ENCODE measurements around the gene INHBB. TPM values are rescaled to one million over a fixed set of nuclear protein-coding genes. Genes with fewer than 3 reads are reported as not detected.

The INHBB gene
- polyA plus RNA-seq, 2 of the 4 experiments (the other 2 are of a cell fraction): 7.2 to 25.3 TPM

DNA sequence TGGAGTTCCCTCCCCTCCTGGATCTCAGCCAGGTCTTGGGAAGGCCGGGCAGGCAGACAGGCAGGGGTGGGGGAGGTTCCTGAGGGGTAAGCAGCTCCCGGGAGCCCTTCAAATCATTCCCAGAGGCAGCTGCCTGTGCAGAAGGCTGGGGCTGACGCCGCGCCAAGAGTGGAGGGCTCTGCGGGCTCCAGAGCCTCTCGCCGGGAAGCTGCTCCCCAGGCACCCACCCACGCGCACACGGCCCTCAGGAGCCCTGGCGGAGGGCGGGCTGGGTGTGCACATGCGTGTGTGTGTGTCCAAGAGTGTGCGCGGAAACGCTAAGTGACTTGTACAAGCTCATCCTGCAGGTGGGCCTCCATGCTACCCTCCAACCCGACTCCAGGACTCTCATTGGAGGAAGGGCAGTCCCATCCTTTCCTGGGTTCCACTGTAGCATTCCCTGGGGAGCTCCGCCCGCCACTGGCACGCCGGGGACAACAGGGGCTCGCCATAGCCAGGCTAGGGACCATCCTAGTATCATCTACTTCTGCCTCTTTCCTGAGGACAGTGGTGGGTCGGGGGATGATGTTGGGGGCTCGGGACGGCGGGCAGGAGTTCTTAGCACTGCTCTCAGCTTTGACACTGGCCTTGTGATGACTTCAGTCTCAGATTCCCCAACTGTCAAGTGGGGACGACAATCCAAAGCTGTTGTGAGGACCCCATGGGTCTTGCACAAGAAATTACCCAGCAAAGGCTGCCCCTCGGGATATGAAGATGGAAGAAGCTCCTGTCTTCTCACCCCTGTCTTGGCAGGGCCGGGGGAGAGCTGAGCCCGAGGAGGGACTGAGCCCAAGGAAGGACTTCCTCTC lies 50.3 kb downstream of the INHBB start (continued):
- TF ChIP-seq ESRRA (IDR thresholded peaks at IDR 0.05; ENCODE audit: borderline replicate concordance, low read length): no peak
- no peak for TF ChIP-seq JUNB (IDR thresholded peaks at IDR 0.05)
- TF ChIP-seq, protein P1, sequence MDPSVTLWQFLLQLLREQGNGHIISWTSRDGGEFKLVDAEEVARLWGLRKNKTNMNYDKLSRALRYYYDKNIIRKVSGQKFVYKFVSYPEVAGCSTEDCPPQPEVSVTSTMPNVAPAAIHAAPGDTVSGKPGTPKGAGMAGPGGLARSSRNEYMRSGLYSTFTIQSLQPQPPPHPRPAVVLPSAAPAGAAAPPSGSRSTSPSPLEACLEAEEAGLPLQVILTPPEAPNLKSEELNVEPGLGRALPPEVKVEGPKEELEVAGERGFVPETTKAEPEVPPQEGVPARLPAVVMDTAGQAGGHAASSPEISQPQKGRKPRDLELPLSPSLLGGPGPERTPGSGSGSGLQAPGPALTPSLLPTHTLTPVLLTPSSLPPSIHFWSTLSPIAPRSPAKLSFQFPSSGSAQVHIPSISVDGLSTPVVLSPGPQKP (IDR thresholded peaks at IDR 0.05; ENCODE audit: low read depth, low read length): no peak
- TF ChIP-seq NR3C1 (IDR thresholded peaks at IDR 0.05): no peak
- TF ChIP-seq RFX5 (IDR thresholded peaks at IDR 0.05): no peak
- TF ChIP-seq SREBF2 (IDR thresholded peaks at IDR 0.05): no peak
- no peak for TF ChIP-seq GATA3 (IDR thresholded peaks at IDR 0.05; ENCODE audit: borderline replicate concordance)

DNA sequence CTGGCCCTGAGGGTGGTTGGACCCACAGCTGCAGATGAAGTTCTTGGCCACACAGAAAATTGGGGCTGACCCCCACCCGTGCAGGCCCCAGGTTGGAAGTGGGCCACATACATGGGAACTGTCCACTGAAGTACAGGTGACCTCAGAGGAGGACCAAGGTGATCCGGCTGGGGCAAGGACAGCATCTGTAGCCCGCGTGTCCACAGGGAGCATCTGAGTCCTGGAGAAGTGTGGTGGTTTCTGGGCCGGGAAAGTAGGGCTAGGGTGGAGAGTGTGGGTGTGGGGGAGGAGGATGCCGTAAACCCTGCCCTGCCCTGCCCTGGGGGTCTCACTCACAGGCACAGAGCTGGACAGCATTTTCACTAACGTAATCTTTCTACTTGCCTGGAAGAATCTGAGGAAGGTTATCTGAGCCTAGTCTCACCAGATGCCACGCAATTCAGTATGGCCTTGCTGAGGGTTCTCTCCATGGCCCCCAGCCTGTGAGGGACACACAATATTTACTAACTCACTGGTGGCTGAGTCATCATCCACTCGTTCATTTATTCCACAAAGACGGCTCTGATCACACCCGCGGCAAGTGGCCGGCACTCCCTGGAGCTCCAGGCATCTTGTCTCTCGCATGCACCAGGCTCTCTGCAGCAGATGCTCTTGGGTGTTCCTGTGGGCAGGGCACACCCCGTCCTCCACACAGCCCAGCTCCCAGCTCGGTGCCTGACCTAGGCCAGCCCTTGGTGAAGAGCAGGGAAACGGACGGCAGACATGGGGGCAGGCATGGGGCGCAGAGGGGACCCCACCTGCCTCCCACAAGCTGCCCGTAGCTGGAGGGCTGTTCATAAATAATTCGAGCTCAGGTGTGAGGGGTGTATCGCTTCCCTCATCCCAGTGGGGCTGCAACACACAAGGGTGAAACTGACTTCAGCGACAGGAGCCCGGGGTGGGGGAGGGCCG lies 51.2 kb downstream of the INHBB start:
- peak; percentile 74 to 84 for DNase-seq (ENCODE audit: low read depth in 1 of 2, low spot score in 1 of 2)
- Histone ChIP-seq H3K4me3 (no peak overlapping the region), H3K4me2 (peak overlapping the region; percentile 65), H3K27ac (peak overlapping the region; percentile 87 to 98), H3K9me3 (no peaks in the 10 kb centered on the region), H3K4me1 (peaks cover 56% of the 10 kb centered on the region)
- ChIA-PET POLR2A (interaction anchor here (0.6 kb wide), 1 partner anchor 53 kb away, joined by 5 read pairs; no protein-coding TSS in a partner anchor), CTCF (interaction anchor here (0.9 to 1.3 kb wide), 5 partner anchors 12 to 283 kb away, joined by 3 to 6 read pairs (median 4); no protein-coding TSS in a partner anchor)
- WGBS (ENCODE audit: missing lambda C conversion rate): 35% methylated on average over 16 of the region's 25 CpGs
- peak; percentile 37 to 59 for ATAC-seq
- no peak for FAIRE-seq
- TF ChIP-seq JUN (IDR thresholded peaks at IDR 0.05) (0 out of 5 replicates have a peak, but pooled peaks of 1 of the 2 experiments have one; percentile 20), RNF2 (IDR thresholded peaks at IDR 0.05; ENCODE audit: borderline replicate concordance, low read depth) (no peak), CHD4 (IDR thresholded peaks at IDR 0.05; ENCODE audit: borderline replicate concordance) (no peak), BHLHE40 (IDR thresholded peaks at IDR 0.05; ENCODE audit: low read depth, low read length) (no peak), FOSB (CRISPR knock-in tag; IDR thresholded peaks at IDR 0.05) (no peak), NPAS2 (CRISPR knock-in tag; IDR thresholded peaks at IDR 0.05; ENCODE audit: borderline replicate concordance) (no peak), HDAC2 (IDR thresholded peaks at IDR 0.05) (no peak), EHMT2 (IDR thresholded peaks at IDR 0.05; ENCODE audit: low read depth) (no peak), FOSL2 (IDR thresholded peaks at IDR 0.05) (peak; percentile 29; the same call in 1 of the 2 replicates), FOSL2 (CRISPR knock-in tag; IDR thresholded peaks at IDR 0.05) (peak; percentile 59), RAD21 (conservative IDR thresholded peaks at IDR 0.05 in 1 of 2, IDR thresholded peaks at IDR 0.05 in 1 of 2) (no peak), HOXA7 (CRISPR knock-in tag; IDR thresholded peaks at IDR 0.05) (no peak), GATA3 (IDR thresholded peaks at IDR 0.05; ENCODE audit: borderline replicate concordance) (no peak), EP300 (IDR thresholded peaks at IDR 0.05) (no peak; a peak in 1 of 5 replicates), CHD2 (IDR thresholded peaks at IDR 0.05; ENCODE audit: low read length, partially characterized antibody) (no peak), SREBF2 (IDR thresholded peaks at IDR 0.05) (no peak), MAFK (IDR thresholded peaks at IDR 0.05; ENCODE audit: partially characterized antibody) (no peak), RARB (CRISPR knock-in tag; IDR thresholded peaks at IDR 0.05) (0 out of 2 replicates have a peak, but pooled peaks have one; percentile 18), ZC3H11A (IDR thresholded peaks at IDR 0.05) (no peak), EHF (CRISPR knock-in tag; IDR thresholded peaks at IDR 0.05) (no peak)
- TF ChIP-seq, protein P2, sequence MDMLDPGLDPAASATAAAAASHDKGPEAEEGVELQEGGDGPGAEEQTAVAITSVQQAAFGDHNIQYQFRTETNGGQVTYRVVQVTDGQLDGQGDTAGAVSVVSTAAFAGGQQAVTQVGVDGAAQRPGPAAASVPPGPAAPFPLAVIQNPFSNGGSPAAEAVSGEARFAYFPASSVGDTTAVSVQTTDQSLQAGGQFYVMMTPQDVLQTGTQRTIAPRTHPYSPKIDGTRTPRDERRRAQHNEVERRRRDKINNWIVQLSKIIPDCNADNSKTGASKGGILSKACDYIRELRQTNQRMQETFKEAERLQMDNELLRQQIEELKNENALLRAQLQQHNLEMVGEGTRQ (IDR thresholded peaks at IDR 0.05): no peak
- TF ChIP-seq, protein P3, sequence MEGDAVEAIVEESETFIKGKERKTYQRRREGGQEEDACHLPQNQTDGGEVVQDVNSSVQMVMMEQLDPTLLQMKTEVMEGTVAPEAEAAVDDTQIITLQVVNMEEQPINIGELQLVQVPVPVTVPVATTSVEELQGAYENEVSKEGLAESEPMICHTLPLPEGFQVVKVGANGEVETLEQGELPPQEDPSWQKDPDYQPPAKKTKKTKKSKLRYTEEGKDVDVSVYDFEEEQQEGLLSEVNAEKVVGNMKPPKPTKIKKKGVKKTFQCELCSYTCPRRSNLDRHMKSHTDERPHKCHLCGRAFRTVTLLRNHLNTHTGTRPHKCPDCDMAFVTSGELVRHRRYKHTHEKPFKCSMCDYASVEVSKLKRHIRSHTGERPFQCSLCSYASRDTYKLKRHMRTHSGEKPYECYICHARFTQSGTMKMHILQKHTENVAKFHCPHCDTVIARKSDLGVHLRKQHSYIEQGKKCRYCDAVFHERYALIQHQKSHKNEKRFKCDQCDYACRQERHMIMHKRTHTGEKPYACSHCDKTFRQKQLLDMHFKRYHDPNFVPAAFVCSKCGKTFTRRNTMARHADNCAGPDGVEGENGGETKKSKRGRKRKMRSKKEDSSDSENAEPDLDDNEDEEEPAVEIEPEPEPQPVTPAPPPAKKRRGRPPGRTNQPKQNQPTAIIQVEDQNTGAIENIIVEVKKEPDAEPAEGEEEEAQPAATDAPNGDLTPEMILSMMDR (IDR thresholded peaks at IDR 0.05): no peak
- TF ChIP-seq, protein P1 (IDR thresholded peaks at IDR 0.05; ENCODE audit: low read depth, low read length): no peak
- TF ChIP-seq, protein P4, sequence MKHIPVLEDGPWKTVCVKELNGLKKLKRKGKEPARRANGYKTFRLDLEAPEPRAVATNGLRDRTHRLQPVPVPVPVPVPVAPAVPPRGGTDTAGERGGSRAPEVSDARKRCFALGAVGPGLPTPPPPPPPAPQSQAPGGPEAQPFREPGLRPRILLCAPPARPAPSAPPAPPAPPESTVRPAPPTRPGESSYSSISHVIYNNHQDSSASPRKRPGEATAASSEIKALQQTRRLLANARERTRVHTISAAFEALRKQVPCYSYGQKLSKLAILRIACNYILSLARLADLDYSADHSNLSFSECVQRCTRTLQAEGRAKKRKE (CRISPR knock-in tag; IDR thresholded peaks at IDR 0.05; ENCODE audit: low read depth): no peak
- TF ChIP-seq, protein P5, sequence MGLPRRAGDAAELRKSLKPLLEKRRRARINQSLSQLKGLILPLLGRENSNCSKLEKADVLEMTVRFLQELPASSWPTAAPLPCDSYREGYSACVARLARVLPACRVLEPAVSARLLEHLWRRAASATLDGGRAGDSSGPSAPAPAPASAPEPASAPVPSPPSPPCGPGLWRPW (IDR thresholded peaks at IDR 0.05): no peak
